Measurements from ENCODE around the gene CD247. TPM values are rescaled to one million over a fixed set of nuclear protein-coding genes. Genes with fewer than 3 reads are reported as not detected.

CD247 gene
- total RNA-seq, 2 donors from 2014 or later = 0.96 TPM; not detected in 1

GRCh38 chr1:167546935-167547334, 28.6 kb upstream of the CD247 start:
- intact Hi-C loops (cut with DNase I) = no loop called here
- no peak overlapping the region for H3K27ac ChIP-seq
- H3K36me3 ChIP-seq = no peaks in the 10 kb centered on the region
- DNase-seq (ENCODE audit: low spot score) = no peak
- H3K4me3 ChIP-seq = no peak overlapping the region
- H3K27me3 ChIP-seq (replicated peaks; ENCODE audit: insufficient read depth) = no peaks in the 10 kb centered on the region
- H3K4me1 ChIP-seq (replicated peaks) = no peaks in the 10 kb centered on the region
- no peaks in the 10 kb centered on the region for H3K9me3 ChIP-seq
- TF ChIP-seq CTCF (IDR thresholded peaks at IDR 0.05) (no peak), POLR2A (IDR thresholded peaks at IDR 0.05) (no peak), POLR2AphosphoS5 (IDR thresholded peaks at IDR 0.05) (no peak)
- WGBS = 86% methylated on average over 1 of the region's 1 CpG

GRCh38 chr1:167545349-167545748, 27.0 kb upstream of the CD247 start:
- Histone ChIP-seq H3K27ac (no peak overlapping the region), H3K9me3 (no peaks in the 10 kb centered on the region), H3K36me3 (no peaks in the 10 kb centered on the region), H3K4me3 (no peak overlapping the region), H3K27me3 (replicated peaks; ENCODE audit: insufficient read depth) (no peaks in the 10 kb centered on the region), H3K4me1 (replicated peaks) (no peaks in the 10 kb centered on the region)
- no peak for DNase-seq (ENCODE audit: low spot score)
- WGBS = 73% methylated on average over 4 of the region's 4 CpGs
- intact Hi-C loops (cut with DNase I) = no loop called here
- TF ChIP-seq POLR2AphosphoS5 (IDR thresholded peaks at IDR 0.05) (no peak), CTCF (IDR thresholded peaks at IDR 0.05) (no peak)

GRCh38 chr1:167544447-167545093, 26.2 kb upstream of the CD247 start:
- 74% methylated on average over 3 of the region's 3 CpGs for WGBS
- Histone ChIP-seq H3K4me1 (replicated peaks) (no peaks in the 10 kb centered on the region), H3K9me3 (no peaks in the 10 kb centered on the region), H3K36me3 (no peaks in the 10 kb centered on the region), H3K4me3 (no peak overlapping the region), H3K27ac (no peak overlapping the region), H3K27me3 (replicated peaks; ENCODE audit: insufficient read depth) (no peaks in the 10 kb centered on the region)
- DNase-seq (ENCODE audit: low spot score) = peak; percentile 40
- TF ChIP-seq POLR2A (IDR thresholded peaks at IDR 0.05) (no peak), POLR2AphosphoS5 (IDR thresholded peaks at IDR 0.05) (peak; percentile 20), CTCF (IDR thresholded peaks at IDR 0.05) (no peak)
- intact Hi-C loops (cut with DNase I) = loop anchor here (5.0 kb wide), 1 partner anchor 277 kb away; no protein-coding TSS in a partner anchor

- intact Hi-C loops (cut with DNase I) = loop anchor here (5.0 kb wide), 1 partner anchor 276 kb away; no protein-coding TSS in a partner anchor
- WGBS = 83% methylated on average over 13 of the region's 13 CpGs
- no peaks in the 10 kb centered on the region for H3K9me3 ChIP-seq
- DNase-seq (ENCODE audit: low spot score) = no peak
- no peaks in the 10 kb centered on the region for H3K27me3 ChIP-seq (replicated peaks; ENCODE audit: insufficient read depth)
- no peaks in the 10 kb centered on the region for H3K36me3 ChIP-seq
- no peaks in the 10 kb centered on the region for H3K4me1 ChIP-seq (replicated peaks)
- TF ChIP-seq POLR2AphosphoS5 (IDR thresholded peaks at IDR 0.05) (no peak), POLR2A (IDR thresholded peaks at IDR 0.05) (no peak), CTCF (IDR thresholded peaks at IDR 0.05) (no peak)
- no peak overlapping the region for H3K27ac ChIP-seq
- no peak overlapping the region for H3K4me3 ChIP-seq
Measured at GRCh38 chr1:167543199-167543990, 25.1 kb upstream of the CD247 start.

Data from prostate gland (tissue), 2 donors.